HG02588 (cell line): ENCODE data around the gene TSPAN18.

Source experiments
- ATAC-seq: cut with Tn5 transposase; IDR thresholded peaks from one replicate; pipeline ENCODE4 v1.9.1; 2021; ENCODE audit warnings: mild to moderate bottlenecking, moderate library complexity; ENCODE audit not compliant: unreplicated experiment

The TSPAN18 gene

DNA sequence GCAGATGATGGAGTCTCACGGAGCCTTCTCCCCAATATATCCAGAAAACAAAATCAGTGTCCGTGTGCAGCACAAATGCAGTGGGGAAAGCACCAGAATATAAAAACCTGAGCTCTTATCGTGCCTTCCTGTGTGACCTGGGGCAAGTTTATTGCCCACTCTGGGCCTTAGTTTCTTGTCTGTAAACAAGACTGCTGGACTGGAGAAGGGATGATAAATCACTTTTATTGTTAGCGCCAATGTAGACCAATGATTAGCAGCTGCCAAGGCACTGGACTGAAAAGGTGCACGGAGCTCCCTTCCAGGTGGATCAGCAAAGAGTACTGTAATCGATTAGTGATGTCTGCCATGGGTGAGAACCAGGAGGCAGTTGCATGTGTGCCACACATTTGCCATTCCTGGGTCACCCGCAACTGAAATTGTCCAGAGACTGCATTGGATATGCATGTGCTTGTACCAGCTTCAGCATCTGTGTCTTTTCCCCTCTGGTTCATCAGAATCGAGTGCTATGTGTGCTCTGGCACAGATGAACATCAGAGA, 89.2 kb downstream of the TSPAN18 start:
- no peak for ATAC-seq

GRCh38 chr11:44816761-44817160, 90.0 kb downstream of the TSPAN18 start:
- ATAC-seq: no peak

GRCh38 chr11:44817207-44817949, 90.6 kb downstream of the TSPAN18 start:
- ATAC-seq: no peak

DNA sequence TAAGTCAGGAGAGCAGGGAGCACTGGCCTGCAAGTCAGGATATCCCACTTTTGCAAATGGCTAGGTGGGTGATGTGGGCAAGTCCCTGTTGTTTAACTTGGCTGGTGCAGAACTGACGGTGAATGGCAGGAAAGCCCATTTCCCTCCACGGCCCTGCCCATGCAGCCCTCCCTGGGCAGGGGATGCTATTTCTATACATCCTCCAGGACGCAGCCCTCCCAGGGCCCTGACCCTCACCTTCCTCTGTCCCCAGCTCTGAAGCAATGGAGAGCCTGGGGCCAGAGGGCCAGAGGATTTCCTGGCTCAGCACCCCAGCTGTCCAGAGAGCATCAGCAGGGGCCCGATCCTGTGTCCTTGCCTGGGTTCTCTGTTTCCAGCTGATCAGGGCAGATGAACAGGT, 91.3 kb downstream of the TSPAN18 start:
- ATAC-seq: no peak

DNA sequence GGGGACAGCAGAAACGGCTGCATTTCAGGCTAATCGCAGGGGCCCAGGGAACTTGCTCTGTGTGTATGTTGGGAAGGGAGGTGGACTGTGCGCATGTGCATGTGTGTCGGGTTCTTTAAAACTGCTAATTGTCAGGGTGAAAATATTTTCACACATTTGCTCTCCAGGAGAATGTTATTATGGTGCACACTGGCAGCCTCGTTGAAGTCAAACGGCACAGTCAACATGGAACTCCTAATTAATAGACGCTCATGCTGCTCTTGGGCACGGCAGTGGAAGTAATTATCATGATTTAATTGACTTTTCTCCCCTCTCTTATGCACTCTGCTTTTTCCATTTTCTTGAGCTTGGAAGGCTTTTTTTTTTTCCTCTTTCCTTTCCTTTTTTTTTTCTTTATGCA, 92.6 kb downstream of the TSPAN18 start:
- ATAC-seq: no peak

DNA sequence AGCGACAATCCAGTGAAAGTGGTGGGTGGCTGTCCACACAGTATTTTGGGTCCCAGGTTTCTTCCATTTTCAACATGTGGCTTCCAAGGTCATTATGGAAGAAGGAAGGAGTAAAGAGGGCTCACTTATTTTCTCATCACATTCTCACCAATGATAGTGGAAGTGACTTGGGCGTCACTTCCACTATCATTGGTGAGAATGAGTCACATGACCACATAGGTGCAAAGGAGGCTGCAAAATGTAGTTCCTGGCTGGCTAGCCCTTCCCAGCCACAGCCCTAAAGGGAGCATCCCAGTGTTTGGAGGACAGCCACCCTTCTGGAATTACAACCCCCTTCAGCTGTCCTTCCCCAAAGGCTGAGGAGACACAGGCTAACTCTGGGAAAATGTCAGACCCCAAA, 95.6 kb downstream of the TSPAN18 start:
- ATAC-seq: no peak

GRCh38 chr11:44823006-44823405, 96.2 kb downstream of the TSPAN18 start:
- no peak for ATAC-seq

DNA sequence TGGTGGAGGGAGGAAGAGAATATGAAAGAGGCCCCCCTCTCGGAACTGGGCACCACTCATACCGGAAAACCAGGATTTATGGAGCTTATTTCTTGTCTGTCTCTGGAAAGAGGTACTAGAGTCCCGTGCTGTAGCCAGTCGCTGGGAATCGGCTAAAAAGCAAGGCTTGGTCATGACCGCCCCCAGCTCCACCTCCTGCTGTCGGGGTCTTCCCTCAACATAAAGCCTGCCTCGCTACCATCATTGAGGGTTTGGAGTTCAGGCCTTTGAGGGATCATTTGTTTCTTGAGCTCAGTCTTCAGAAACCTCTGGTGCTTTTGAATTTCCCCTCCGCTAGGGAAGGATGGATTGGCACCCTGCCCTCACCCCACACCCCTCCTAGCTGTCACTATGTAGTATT, 97.1 kb downstream of the TSPAN18 start:
- no peak for ATAC-seq

DNA sequence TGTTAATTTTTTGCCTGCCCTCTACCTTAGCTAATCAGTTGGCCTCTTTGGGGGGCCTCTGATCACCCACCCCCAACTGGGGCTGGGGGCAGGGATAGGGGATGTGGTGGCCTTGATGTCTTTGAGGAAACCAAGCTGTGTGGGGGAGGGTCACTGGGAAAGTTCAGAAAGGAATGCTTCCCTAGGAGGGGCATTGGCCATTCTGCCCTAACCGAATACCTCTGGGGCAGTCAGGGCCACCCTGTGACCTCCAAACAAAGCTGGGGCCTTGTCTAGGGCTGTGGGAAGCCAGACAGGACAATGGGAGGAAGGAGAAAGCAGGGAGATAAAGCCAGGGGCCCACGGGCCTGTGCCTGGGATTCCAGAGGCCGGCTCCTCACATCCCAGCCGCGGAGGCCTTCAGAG, 97.5 kb downstream of the TSPAN18 start:
- no peak for ATAC-seq

GRCh38 chr11:44825058-44825785, 98.5 kb downstream of the TSPAN18 start:
- ATAC-seq: no peak

DNA sequence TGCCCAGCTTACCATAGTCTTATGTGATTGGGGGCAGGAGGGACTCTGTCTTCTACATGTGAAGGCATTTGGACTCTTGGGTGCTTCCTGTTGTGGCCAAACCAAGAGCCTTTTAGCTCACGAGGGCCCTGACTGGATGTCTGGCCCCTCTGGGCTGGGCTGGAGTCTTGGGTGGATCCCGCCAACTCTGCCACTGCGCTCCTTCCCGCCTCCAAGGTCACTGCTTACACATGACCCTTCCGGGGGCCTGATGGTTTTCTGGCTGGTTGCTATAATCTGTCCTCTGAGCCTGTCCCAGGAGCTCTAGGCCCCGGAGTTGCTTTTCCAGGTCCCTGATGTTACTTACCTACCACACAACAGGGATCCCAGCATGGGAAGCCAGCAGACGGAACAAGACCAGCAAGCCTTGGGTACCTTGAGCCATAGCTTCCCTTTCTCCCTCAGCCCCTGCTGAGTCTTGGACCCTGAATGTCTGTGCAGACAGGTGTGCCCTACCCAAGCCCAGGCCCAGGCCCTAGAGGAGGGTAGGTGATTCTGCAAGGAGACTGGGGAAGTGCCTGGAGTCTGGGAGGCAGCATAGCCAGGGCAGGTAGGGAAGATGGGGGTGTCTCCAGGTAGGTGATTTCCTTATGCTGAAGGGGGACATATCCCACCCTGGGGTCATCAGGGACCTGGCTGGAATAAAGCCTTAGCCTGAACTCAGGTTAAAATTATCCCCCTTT, 100.3 kb downstream of the TSPAN18 start:
- ATAC-seq: no peak

GRCh38 chr11:44828296-44828695, 101.5 kb downstream of the TSPAN18 start:
- ATAC-seq: no peak

DNA sequence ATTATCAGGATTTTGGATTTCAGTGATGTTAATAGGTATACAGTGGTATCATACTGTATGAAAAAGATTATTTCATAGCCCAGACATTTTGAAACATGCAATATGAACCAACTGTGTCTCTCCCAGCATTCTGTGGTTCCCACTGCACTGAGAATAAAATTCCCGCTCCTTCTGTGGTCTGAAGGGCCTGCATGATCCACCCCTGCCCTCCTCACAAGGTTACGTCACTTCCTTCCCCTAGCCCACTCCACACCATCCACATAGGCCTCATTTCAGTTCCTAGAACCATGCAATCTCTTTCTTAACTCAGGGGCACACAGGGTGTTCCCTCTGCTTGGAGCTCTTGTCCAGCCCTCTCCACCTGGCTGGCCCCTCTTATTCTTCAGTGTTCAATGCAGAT, 103.1 kb downstream of the TSPAN18 start:
- no peak for ATAC-seq

DNA sequence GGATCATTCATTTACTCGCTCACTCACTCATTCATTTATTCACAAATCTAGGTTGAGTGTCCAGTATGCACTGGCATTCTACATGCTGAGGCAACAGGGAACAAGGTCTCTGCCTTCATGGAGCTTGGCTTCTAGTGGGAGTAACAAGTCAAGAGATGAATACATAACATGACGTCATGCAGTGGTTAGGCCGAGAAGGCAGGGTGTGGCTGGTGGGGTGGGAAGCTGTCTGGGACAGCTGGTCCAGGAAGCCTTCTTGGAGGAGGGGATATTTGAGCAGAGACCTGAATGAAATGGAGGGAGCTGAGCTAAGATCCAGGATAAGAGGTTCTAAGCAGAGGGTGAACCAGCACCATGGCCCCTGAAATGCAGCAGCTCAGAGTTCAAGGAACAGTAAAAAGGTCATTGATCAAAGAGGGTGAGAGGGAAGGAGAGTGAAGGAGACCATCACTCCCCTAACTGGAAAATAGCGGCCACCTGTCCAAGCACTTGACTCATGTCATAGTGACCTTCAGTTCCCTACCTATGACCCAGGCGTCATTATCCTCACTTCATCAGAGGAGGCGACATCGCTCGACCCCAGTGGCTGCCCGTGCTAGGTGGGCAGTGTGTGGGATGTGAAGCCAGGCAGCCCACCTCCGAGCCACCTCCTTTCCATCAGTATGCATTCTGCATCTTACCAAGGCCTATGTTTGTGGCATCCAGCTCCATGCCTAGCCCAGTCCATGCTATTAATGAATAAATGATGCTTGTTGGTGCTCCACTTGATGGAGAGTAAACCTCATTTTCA, 105.0 kb downstream of the TSPAN18 start:
- ATAC-seq: no peak

GRCh38 chr11:44832452-44832851, 105.7 kb downstream of the TSPAN18 start:
- no peak for ATAC-seq

DNA sequence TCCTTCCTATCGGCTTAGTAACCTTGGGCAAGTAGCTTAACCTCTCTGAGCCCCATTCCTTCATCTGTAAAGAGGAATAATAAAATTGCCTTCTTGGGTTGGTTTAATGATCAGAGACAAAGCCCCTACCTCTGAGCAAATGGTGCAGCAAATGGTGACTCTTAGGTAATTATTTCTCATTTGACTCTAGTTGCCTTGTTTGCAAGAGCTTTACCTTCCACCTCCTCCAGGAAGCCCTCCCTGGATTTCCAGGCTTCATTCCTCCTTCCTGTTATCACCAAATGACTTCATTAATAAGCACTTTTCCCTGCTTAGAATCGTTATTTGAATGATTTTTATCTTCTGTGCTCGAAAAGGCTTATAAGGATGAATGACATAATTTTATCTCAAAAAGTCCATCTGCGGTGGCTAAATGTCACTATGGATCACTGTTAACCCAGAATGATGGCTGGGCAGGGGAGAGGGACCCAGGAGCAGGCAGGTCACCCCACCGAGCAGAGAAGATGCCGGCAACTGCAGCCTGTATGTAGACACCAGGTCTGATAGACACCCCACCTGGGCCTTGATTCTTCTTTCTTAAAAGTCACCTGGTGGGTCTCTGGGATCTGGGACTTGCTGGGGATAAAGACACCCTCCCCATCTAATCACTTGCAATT, 106.6 kb downstream of the TSPAN18 start:
- ATAC-seq: no peak

DNA sequence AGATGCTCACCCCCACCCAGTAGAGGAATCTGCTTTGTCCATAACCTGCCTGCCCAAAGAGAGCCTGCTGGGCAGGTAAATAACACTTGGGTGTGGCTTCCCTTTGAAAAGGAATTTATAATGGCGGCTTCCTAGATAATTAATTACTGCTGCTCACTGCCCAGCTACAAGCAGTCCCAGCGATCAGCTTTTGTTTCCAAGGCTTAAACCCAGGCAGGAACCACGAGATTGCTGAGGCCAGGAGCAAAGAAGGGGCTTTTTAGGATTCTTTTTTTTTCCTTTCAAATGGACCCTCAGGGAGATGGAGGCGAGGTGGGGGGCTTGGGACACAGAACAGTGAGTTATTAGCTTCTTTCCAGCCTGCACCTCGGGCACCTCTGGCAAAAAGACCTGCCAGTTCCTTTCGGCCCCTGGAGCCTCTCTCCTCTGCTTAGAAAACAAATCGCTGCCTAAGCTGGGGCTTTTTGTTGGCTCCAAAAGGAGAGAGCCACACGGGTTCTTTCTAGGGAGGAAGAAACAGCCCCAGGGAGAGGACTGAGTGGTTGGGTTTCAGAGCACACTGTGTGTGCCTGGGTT, 107.2 kb downstream of the TSPAN18 start:
- ATAC-seq: no peak

DNA sequence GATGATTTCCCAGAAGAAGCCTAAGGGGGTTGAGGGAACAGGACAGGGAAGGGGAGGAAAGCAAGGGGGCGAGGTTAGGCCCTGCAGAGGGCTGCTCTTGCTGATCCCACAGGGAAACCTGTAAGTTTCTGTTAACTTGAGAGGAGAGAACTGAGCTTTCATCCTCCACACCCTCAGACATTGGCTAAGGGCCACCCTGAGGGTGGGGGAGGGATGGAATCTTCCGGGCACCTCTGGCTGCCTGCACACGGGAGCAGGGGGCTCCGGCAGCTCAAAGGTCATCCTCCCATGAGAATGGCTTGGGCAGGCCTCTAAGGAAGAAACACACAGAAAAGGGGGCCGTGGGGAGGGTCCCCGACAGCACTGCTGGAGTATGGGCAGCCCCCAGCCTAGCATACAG, 108.1 kb downstream of the TSPAN18 start:
- no peak for ATAC-seq

DNA sequence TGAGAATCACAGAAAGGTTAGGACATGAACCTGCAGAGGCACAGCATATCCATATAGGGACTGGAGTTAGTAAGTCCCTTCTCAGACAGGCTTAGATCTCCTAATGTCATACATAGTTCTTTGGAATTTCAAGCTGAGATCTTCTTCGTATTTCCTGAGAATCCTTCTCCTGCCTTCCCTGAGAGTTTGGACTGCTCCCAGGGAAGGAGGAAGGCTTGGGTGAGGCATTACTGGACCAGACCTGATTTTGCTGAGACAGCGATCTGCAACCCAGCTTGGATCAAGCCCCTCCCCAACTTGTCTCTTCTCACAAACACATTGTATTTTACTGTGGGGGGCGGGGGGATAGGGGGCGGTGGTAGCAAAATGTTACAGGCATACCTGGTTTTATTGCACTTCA, 108.5 kb downstream of the TSPAN18 start:
- ATAC-seq: no peak

DNA sequence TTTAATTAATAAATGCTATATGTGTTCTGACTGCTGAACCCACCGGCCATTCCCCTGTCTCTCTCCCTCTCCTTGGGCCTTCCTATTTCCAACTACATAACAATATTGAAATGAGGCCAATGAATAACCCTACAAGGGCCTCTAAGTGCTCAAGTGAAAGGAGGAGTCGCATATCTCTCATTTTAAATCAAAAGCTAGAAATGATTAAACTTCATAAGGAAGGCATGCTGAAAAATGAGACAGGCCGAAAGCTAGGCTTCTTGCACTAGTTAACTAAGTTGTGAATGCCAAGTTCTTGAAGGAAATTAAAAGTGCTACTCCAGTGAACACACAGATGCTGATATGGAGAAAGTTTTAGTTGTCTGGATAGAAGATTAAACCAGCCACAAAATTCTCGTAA, 109.2 kb downstream of the TSPAN18 start:
- ATAC-seq: no peak
